ENCODE measurements around the gene DRAP1.

The DRAP1 gene

DNA sequence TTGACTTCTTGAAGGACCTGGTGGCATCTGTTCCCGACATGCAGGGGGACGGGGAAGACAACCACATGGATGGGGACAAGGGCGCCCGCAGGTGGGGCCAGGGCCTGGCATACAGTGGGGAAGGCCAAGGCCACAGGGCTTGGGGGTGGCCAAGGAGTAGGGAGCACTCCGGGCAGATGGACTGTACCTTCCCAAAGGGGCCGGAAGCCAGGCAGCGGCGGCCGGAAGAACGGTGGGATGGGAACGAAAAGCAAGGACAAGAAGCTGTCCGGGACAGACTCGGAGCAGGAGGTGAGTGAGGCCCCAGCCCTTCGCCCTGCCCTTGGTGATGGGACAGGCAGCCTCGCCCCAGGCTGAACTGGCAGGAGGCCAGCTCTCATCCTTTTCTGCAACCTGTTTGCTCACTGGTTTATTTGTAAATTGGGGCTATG lies 1.2 kb downstream of the DRAP1 start:
- Histone ChIP-seq H3K27me3 (ENCODE audit: insufficient read depth, low read length) (no peaks in the 10 kb centered on the region), H3K4me1 (ENCODE audit: control insufficient read depth, insufficient read depth, low read length, unreplicated experiment) (peaks cover 39% of the 10 kb centered on the region), H3K4me3 (ENCODE audit: low read depth, low read length) (peak overlapping the region; percentile 96), H3K27ac (ENCODE audit: low read depth, low read length) (peak overlapping the region; percentile 62; the same call in 1 of the 2 replicates), H3K36me3 (ENCODE audit: insufficient read depth, low read length) (peaks cover 19% of the 10 kb centered on the region), H3K79me2 (ENCODE audit: control insufficient read depth, insufficient read depth, low read length, unreplicated experiment) (peaks cover 53% of the 10 kb centered on the region), H2AFZ (ENCODE audit: low read length, unreplicated experiment) (no peak overlapping the region)

DNA sequence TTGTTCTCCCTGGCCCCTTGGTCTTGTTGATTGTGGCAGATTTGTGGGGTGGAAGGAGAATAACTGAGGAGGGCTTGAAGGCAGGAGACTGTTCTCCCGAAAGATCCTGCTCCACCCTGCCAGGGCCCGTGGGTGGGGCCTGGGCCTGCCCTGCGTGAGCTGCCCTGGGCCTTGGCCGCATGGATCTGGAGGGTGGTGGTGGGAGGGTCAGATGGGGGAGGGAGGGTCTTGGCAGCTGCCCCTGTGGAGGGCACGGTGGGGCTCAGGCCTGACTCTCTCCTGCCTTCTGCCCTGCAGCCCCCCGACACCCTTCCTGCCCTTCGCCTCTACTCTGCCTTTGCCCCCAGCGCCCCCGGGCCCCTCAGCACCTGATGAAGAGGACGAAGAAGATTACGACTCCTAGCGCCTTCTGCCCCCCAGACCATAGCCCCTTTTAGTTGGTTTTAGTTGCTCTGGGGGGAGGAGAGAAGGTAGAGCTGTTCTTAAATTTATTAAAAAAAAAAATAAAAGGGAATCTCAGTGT lies 1.9 kb downstream of the DRAP1 start:
- Histone ChIP-seq H3K27me3 (ENCODE audit: insufficient read depth, low read length) (no peaks in the 10 kb centered on the region), H3K27ac (ENCODE audit: low read depth, low read length) (0 out of 2 replicates have a peak overlapping the region, but pooled peaks have one; percentile 29), H3K36me3 (ENCODE audit: insufficient read depth, low read length) (peaks cover 19% of the 10 kb centered on the region), H2AFZ (ENCODE audit: low read length, unreplicated experiment) (no peak overlapping the region), H3K4me3 (ENCODE audit: low read depth, low read length) (peak overlapping the region; percentile 96), H3K4me1 (ENCODE audit: control insufficient read depth, insufficient read depth, low read length, unreplicated experiment) (peaks cover 34% of the 10 kb centered on the region), H3K79me2 (ENCODE audit: control insufficient read depth, insufficient read depth, low read length, unreplicated experiment) (peaks cover 53% of the 10 kb centered on the region)

GRCh38 chr11:65921876-65922275 lies 2.6 kb downstream of the DRAP1 start:
- Histone ChIP-seq H3K27ac (ENCODE audit: low read depth, low read length) (no peak overlapping the region), H3K27me3 (ENCODE audit: insufficient read depth, low read length) (no peaks in the 10 kb centered on the region), H2AFZ (ENCODE audit: low read length, unreplicated experiment) (no peak overlapping the region), H3K36me3 (ENCODE audit: insufficient read depth, low read length) (peaks cover 19% of the 10 kb centered on the region), H3K4me3 (ENCODE audit: low read depth, low read length) (no peak overlapping the region), H3K4me1 (ENCODE audit: control insufficient read depth, insufficient read depth, low read length, unreplicated experiment) (peaks cover 26% of the 10 kb centered on the region), H3K79me2 (ENCODE audit: control insufficient read depth, insufficient read depth, low read length, unreplicated experiment) (peaks cover 49% of the 10 kb centered on the region)

- H3K27ac ChIP-seq (ENCODE audit: low read depth, low read length), result no peak overlapping the region
- H3K4me3 ChIP-seq (ENCODE audit: low read depth, low read length), result no peak overlapping the region
- H3K4me1 ChIP-seq (ENCODE audit: control insufficient read depth, insufficient read depth, low read length, unreplicated experiment), result peaks cover 21% of the 10 kb centered on the region
- H3K79me2 ChIP-seq (ENCODE audit: control insufficient read depth, insufficient read depth, low read length, unreplicated experiment), result peaks cover 43% of the 10 kb centered on the region
- no peaks in the 10 kb centered on the region for H3K27me3 ChIP-seq (ENCODE audit: insufficient read depth, low read length)
- no peak overlapping the region for H2AFZ ChIP-seq (ENCODE audit: low read length, unreplicated experiment)
- peaks cover 17% of the 10 kb centered on the region for H3K36me3 ChIP-seq (ENCODE audit: insufficient read depth, low read length)
Measured at GRCh38 chr11:65922565-65922964, 3.3 kb downstream of the DRAP1 start.

GRCh38 chr11:65925397-65925796 lies 6.2 kb downstream of the DRAP1 start:
- Histone ChIP-seq H3K79me2 (ENCODE audit: control insufficient read depth, insufficient read depth, low read length, unreplicated experiment) (peaks cover 20% of the 10 kb centered on the region), H3K4me1 (ENCODE audit: control insufficient read depth, insufficient read depth, low read length, unreplicated experiment) (peaks cover 22% of the 10 kb centered on the region), H3K27me3 (ENCODE audit: insufficient read depth, low read length) (no peaks in the 10 kb centered on the region), H2AFZ (ENCODE audit: low read length, unreplicated experiment) (no peak overlapping the region), H3K36me3 (ENCODE audit: insufficient read depth, low read length) (peaks cover 17% of the 10 kb centered on the region), H3K4me3 (ENCODE audit: low read depth, low read length) (no peak overlapping the region), H3K27ac (ENCODE audit: low read depth, low read length) (no peak overlapping the region)

GRCh38 chr11:65927904-65928397 lies 8.7 kb downstream of the DRAP1 start:
- peak overlapping the region; percentile 47 for H3K27ac ChIP-seq (ENCODE audit: low read depth, low read length)
- H3K4me3 ChIP-seq (ENCODE audit: low read depth, low read length), result no peak overlapping the region

DNA sequence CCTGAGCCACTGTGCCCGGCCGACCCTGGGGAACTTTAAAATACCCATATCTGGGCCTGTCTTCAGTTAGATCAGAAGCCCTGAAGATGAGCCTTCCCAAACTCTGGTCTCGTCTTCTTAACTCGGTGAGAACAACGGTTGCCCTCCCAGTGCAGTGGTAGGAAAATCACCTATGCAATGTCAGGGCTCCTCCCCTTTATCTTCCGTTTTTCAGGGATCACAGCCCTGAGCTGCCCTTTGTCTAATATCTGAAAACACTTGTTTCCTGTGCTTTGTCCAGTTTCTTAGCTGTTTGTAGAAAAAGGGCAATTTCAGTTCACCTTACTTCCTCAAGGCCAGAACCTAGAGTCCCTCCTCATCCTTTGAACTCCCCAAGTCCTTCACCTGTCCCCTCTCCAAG lies 9.4 kb downstream of the DRAP1 start:
- no peaks in the 10 kb centered on the region for H3K79me2 ChIP-seq (ENCODE audit: control insufficient read depth, insufficient read depth, low read length, unreplicated experiment)
- H2AFZ ChIP-seq (ENCODE audit: low read length, unreplicated experiment), result no peak overlapping the region
- H3K4me3 ChIP-seq (ENCODE audit: low read depth, low read length), result no peak overlapping the region
- H3K27ac ChIP-seq (ENCODE audit: low read depth, low read length), result peak overlapping the region; percentile 47; the same call in 1 of the 2 replicates
- peaks cover 9% of the 10 kb centered on the region for H3K4me1 ChIP-seq (ENCODE audit: control insufficient read depth, insufficient read depth, low read length, unreplicated experiment)
- H3K27me3 ChIP-seq (ENCODE audit: insufficient read depth, low read length), result no peaks in the 10 kb centered on the region
- no peaks in the 10 kb centered on the region for H3K36me3 ChIP-seq (ENCODE audit: insufficient read depth, low read length)

More at GRCh38 chr11:65927904-65928397, 8.7 kb downstream of the DRAP1 start:
- H3K4me1 ChIP-seq (ENCODE audit: control insufficient read depth, insufficient read depth, low read length, unreplicated experiment), result peaks cover 9% of the 10 kb centered on the region
- H3K27me3 ChIP-seq (ENCODE audit: insufficient read depth, low read length), result no peaks in the 10 kb centered on the region
- H3K36me3 ChIP-seq (ENCODE audit: insufficient read depth, low read length), result 0 out of 2 replicates have a peak, but pooled peaks cover 6% of the 10 kb centered on the region
- no peaks in the 10 kb centered on the region for H3K79me2 ChIP-seq (ENCODE audit: control insufficient read depth, insufficient read depth, low read length, unreplicated experiment)
- H2AFZ ChIP-seq (ENCODE audit: low read length, unreplicated experiment), result peak overlapping the region; percentile 50

DNA sequence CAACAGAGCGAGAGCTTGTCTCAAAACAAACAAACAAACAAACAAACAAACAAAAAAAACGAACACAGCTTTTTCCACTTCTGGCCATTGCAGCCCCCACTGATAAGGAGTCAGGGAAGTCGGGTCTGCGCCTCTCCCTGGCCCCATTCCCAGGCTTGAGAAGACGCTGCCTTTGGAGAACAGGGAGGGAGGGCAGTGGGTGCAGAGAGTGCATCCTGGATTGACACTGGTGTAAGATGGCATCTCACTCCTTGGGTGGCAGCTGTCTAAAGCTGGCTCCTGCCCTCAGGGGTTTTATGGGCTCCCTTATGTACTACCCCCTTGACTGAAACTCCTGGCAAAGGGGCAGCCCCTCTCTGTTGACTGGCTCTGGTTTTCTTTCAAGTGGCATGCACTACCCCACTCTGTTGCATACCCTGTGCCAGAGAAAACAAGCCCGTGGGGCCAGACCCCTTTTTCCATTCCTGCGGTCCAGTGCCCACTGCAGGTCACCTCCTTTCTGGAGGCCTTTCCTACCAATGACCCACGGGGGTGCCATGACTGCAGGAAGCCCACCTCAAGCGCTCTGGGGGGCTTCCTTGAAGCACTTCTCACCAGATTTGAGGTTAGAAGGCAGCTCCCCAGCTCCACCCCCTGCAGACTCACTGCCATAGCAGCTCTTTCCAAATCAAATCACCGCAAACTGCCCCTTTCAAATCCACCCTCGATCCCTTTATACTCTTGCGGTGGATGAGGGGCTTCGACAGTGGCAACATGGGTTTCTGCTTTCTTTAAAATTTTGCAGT lies 12.7 kb downstream of the DRAP1 start:
- Histone ChIP-seq H3K27me3 (ENCODE audit: insufficient read depth, low read length) (no peaks in the 10 kb centered on the region), H2AFZ (ENCODE audit: low read length, unreplicated experiment) (no peak overlapping the region), H3K79me2 (ENCODE audit: control insufficient read depth, insufficient read depth, low read length, unreplicated experiment) (no peaks in the 10 kb centered on the region), H3K4me3 (ENCODE audit: low read depth, low read length) (no peak overlapping the region), H3K4me1 (ENCODE audit: control insufficient read depth, insufficient read depth, low read length, unreplicated experiment) (peaks cover 9% of the 10 kb centered on the region), H3K36me3 (ENCODE audit: insufficient read depth, low read length) (no peaks in the 10 kb centered on the region), H3K27ac (ENCODE audit: low read depth, low read length) (no peak overlapping the region)

GRCh38 chr11:65932558-65932919 lies 13.3 kb downstream of the DRAP1 start:
- Histone ChIP-seq H3K27me3 (ENCODE audit: insufficient read depth, low read length) (no peaks in the 10 kb centered on the region), H3K79me2 (ENCODE audit: control insufficient read depth, insufficient read depth, low read length, unreplicated experiment) (no peaks in the 10 kb centered on the region), H3K27ac (ENCODE audit: low read depth, low read length) (no peak overlapping the region), H3K36me3 (ENCODE audit: insufficient read depth, low read length) (no peaks in the 10 kb centered on the region), H2AFZ (ENCODE audit: low read length, unreplicated experiment) (no peak overlapping the region), H3K4me1 (ENCODE audit: control insufficient read depth, insufficient read depth, low read length, unreplicated experiment) (peaks cover 7% of the 10 kb centered on the region), H3K4me3 (ENCODE audit: low read depth, low read length) (no peak overlapping the region)

DNA sequence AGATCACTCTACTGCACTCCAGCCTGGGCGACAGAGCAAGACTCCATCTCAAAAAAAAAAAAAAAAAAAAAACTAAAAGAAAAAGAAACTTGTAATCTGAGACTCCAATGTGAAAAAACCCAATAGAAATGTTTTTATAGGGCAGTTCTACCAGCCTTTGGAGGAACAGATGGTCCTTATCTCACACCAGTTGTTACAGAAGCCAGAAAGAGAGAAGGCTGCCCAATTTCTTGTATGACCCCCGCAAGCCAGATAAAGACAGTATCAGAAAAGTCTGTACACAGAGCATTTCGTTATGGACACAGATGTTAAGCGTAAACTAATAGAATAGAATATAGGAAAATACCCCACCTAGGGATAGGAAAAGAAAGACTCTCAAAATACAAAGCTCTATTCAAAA lies 14.8 kb downstream of the DRAP1 start:
- Histone ChIP-seq H3K4me3 (ENCODE audit: low read depth, low read length) (no peak overlapping the region), H3K79me2 (ENCODE audit: control insufficient read depth, insufficient read depth, low read length, unreplicated experiment) (no peaks in the 10 kb centered on the region), H3K4me1 (ENCODE audit: control insufficient read depth, insufficient read depth, low read length, unreplicated experiment) (no peaks in the 10 kb centered on the region), H3K27me3 (ENCODE audit: insufficient read depth, low read length) (no peaks in the 10 kb centered on the region), H3K27ac (ENCODE audit: low read depth, low read length) (no peak overlapping the region), H2AFZ (ENCODE audit: low read length, unreplicated experiment) (no peak overlapping the region), H3K36me3 (ENCODE audit: insufficient read depth, low read length) (no peaks in the 10 kb centered on the region)

DNA sequence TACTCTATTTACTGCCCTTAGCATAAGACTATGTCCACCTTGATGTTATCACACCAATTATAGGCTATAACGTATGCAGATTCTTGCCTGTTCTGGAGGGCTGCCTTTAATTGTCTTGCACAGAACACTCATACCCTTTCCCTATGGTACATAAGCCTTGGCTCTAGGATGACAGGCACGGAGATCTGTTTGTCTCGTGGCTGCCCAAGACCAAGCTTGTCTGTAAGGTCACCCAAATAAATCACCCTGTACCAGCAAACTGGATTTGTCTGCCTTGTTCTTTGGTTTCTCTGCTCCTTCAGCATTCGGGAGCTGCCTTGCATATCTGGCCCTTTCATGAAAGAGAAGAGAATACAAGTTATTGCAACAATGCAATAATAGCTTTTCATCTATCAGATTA lies 18.5 kb downstream of the DRAP1 start:
- H3K36me3 ChIP-seq (ENCODE audit: insufficient read depth, low read length), result no peaks in the 10 kb centered on the region
- H3K79me2 ChIP-seq (ENCODE audit: control insufficient read depth, insufficient read depth, low read length, unreplicated experiment), result no peaks in the 10 kb centered on the region
- no peak overlapping the region for H2AFZ ChIP-seq (ENCODE audit: low read length, unreplicated experiment)
- H3K27ac ChIP-seq (ENCODE audit: low read depth, low read length), result no peak overlapping the region
- H3K4me3 ChIP-seq (ENCODE audit: low read depth, low read length), result no peak overlapping the region
- peaks cover 12% of the 10 kb centered on the region for H3K4me1 ChIP-seq (ENCODE audit: control insufficient read depth, insufficient read depth, low read length, unreplicated experiment)
- H3K27me3 ChIP-seq (ENCODE audit: insufficient read depth, low read length), result no peaks in the 10 kb centered on the region

All from ACC112 (cell line).